H1 (cell line): ENCODE data around the gene ZNF669.

Experiments used
- CTCF ChIP-seq, 3 experiments: IDR thresholded peaks; 1 replicate in 2 of 3; 2 replicates in 1 of 3; pipeline versions ENCODE4 v1.5.1 to v1.6.1; 2011; ENCODE audit warnings: low read length in 3 of 3, mild to moderate bottlenecking in 3 of 3, inconsistent platforms in 2 of 3, low read depth in 1 of 3, moderate library complexity in 1 of 3; ENCODE audit not compliant: insufficient read depth in 1 of 3; ENCODE audit errors: control extremely low read depth in 1 of 3
- EP300 ChIP-seq, 2 experiments: IDR thresholded peaks; 1 replicate in 1 of 2; 2 replicates in 1 of 2; pipeline ENCODE4 v1.6.1; 2011 to 2012; ENCODE audit warnings: low read depth in 2 of 2, low read length in 2 of 2, mild to moderate bottlenecking in 2 of 2, borderline replicate concordance in 1 of 2, inconsistent platforms in 1 of 2, moderate library complexity in 1 of 2
- EZH2 ChIP-seq: fragments of 200-600 bp; sonication (generic); IDR thresholded peaks from 2 replicates; pipeline ENCODE4 v1.7.1; 2012; ENCODE audit warnings: low read depth, mild to moderate bottlenecking, moderate library complexity, low read length, inconsistent platforms; ENCODE audit not compliant: severe bottlenecking
- RAD21 ChIP-seq, 2 experiments: IDR thresholded peaks in 1 of 2; conservative IDR thresholded peaks in 1 of 2; 2 replicates each; pipeline ENCODE4 v1.6.1; 2011; ENCODE audit warnings: low read depth in 2 of 2, low read length in 2 of 2, improper control_type of control experiment in 1 of 2, inconsistent platforms in 1 of 2, mild to moderate bottlenecking in 1 of 2, moderate library complexity in 1 of 2
- RBBP5 ChIP-seq: IDR thresholded peaks from 2 replicates; pipeline ENCODE4 v1.7.1; 2012; ENCODE audit warnings: low read depth, mild to moderate bottlenecking, inconsistent platforms, low read length, moderate library complexity, borderline replicate concordance
- SRF ChIP-seq: IDR thresholded peaks from 2 replicates; pipeline ENCODE4 v1.6.1; 2011; ENCODE audit warnings: mild to moderate bottlenecking, low read depth, low read length, moderate library complexity
- ZNF274 ChIP-seq: IDR thresholded peaks from 2 replicates; pipeline ENCODE4 v1.7.0; 2012; ENCODE audit warnings: low read length, borderline replicate concordance; ENCODE audit errors: extremely low read depth

GRCh38 chr1:247079141-247079874 lies 24.8 kb downstream of the ZNF669 start:
- TF ChIP-seq CTCF (IDR thresholded peaks at IDR 0.05; ENCODE audit: control extremely low read depth in 1 of 3, insufficient read depth in 1 of 3, low read depth in 1 of 3, low read length in 3 of 3) (no peak), RAD21 (IDR thresholded peaks at IDR 0.05 in 1 of 2, conservative IDR thresholded peaks at IDR 0.05 in 1 of 2; ENCODE audit: low read depth in 2 of 2, low read length in 2 of 2) (no peak), SRF (no peak), RBBP5 (no peak), ZNF274 (no peak), EP300 (IDR thresholded peaks at IDR 0.05; ENCODE audit: borderline replicate concordance in 1 of 2, low read depth in 2 of 2, low read length in 2 of 2) (no peak), EZH2 (no peak)
